Aorta (tissue), 5 donors: ENCODE measurements around the gene SF1. TPM values are rescaled to one million over a fixed set of nuclear protein-coding genes. Genes with fewer than 3 reads are reported as not detected.

Experiments used
- ATAC-seq: fragments of 200-7000 bp; cut with Tn5 transposase; one replicate; pipeline ENCODE4 v1.9.1; 2022; ENCODE audit warnings: moderate library complexity; ENCODE audit not compliant: low FRiP score
- DNase-seq, 2 donors: peaks; one replicate each; pipeline ENCODE4 v3.0.0-alpha.2; 2020
- H3K27ac ChIP-seq, 2 donors: one replicate each; pipeline ENCODE4 v1.5.1; 2013; ENCODE audit warnings: low read length in 2 of 2, mild to moderate bottlenecking in 2 of 2, moderate library complexity in 2 of 2, control low read depth in 1 of 2, inconsistent platforms in 1 of 2, low read depth in 1 of 2
- H3K27me3 ChIP-seq, 2 donors: one replicate each; pipeline ENCODE4 v1.6.1; 2013; ENCODE audit warnings: control low read depth in 1 of 2, low read length in 1 of 2, mild to moderate bottlenecking in 1 of 2, moderate library complexity in 1 of 2; ENCODE audit not compliant: insufficient read depth in 2 of 2, control insufficient read depth in 1 of 2
- H3K36me3 ChIP-seq, 2 donors: one replicate each; pipeline ENCODE4 v1.6.1; 2013; ENCODE audit warnings: control low read depth in 1 of 2, low read length in 1 of 2, mild to moderate bottlenecking in 1 of 2; ENCODE audit not compliant: insufficient read depth in 2 of 2, control insufficient read depth in 1 of 2
- H3K4me1 ChIP-seq, 2 donors: one replicate each; pipeline ENCODE4 v1.6.1; 2013; ENCODE audit warnings: low read length in 2 of 2, control low read depth in 1 of 2, mild to moderate bottlenecking in 1 of 2, moderate library complexity in 1 of 2; ENCODE audit not compliant: insufficient read depth in 2 of 2, control insufficient read depth in 1 of 2
- H3K4me3 ChIP-seq, 2 donors: one replicate each; pipeline ENCODE4 v1.5.1; 2013; ENCODE audit warnings: low read length in 2 of 2, control low read depth in 1 of 2, mild to moderate bottlenecking in 1 of 2
- H3K9me3 ChIP-seq: one replicate; pipeline ENCODE4 v1.6.1; 2013; ENCODE audit warnings: mild to moderate bottlenecking, low read length; ENCODE audit not compliant: control insufficient read depth
- WGBS, 2 donors: extraction: QIAGEN DNeasy Blood & Tissue Kit; methylation state at CpG; one replicate each; pipeline ENCODE4 v1.1.7; 2013; 5-methylcytosine and 5-hydroxymethylcytosine counted together
- intact Hi-C, 2 donors: fragments of 100-400 bp; cut with DNase I; formaldehyde crosslinking; loops; one replicate each; pipeline versions ENCODE4 v1.14.2 to v1.15.0; 2022
- polyA plus RNA-seq, 2 donors: library from polyadenylated mRNA; stranded (reverse); fragments of 200-250 nt; gene quantifications; one replicate each; pipeline ENCODE4 v1.2.3, GENCODE V29; 2013
- total RNA-seq, 2 donors: library from RNA; stranded (reverse); fragmentation: NEBNext Ultra II Directional; extraction: Animal tissue kit (Norgen Biotek cat#: 25700); gene quantifications; one replicate each; pipeline ENCODE4 v1.2.1, GENCODE V29; 2021
- donor health status: healthy with polysubstance abuse.
- donor health status: Bipolar disorder and iron deficiency.
- donor health status: DM: no; HTN: no; CAD: no.
- donor health status: DM: no; HTN: no; CAD: no.
- donor health status: DM: yes; HTN: yes; CAD: no.

The SF1 gene
- total and polyA plus RNA-seq, 4 donors, result 46.6 to 322 (median 202) TPM

DNA sequence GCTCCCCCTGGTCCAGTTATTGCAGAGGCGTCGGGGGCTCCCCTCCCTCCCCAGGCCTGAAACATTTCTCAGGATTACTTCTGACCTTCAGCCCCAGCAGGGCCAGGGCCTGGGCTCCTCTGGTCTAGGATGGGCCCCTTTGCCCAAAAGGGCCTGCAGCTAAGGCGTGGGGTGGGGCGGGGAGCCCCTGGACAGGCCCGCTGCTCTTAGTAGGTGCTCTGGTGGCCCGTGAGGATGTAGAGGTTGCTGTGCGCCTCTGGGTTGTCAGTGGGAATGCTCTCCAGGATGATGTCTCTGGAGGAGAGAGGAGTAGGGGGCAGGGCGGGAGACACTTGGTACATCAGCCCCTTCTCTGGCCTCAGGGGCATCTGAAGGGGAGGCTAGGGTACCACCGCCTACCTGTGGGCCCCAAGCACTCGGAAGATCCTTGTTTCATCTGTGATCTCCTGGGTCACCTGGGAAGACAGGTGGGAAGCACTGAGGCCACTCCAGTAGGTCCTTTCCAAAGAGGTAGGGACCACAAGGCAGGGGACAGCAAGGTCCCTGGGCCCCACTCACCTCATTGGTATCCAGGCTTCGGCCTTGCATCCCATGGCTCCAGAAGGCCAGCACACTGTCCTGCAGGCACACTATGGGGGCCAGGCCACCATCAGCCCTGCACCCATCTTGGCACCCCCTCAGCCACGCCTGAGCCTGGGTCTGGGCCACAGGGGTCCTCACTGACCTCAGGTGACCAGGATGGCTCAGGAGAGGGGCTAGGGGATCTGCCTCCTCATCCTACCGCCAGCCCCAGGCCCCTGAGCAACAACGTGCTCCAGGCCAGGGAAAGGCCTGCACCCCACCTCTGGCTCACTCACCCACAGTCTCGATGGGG is 11.2 kb upstream of the SF1 start:
- ATAC-seq (no peak), DNase-seq (peak in 1 of 2 donors; percentile 67)
- no peaks in the 10 kb centered on the region for H3K9me3 ChIP-seq
- intact Hi-C loops, result no loop called here
- H3K27me3 ChIP-seq, result no peaks in the 10 kb centered on the region
- H3K4me3 ChIP-seq, result no peak overlapping the region
- no peak overlapping the region for H3K27ac ChIP-seq
- H3K36me3 ChIP-seq, result peaks cover 0 to 3% of the 10 kb centered on the region in 2 donors
- 91 to 94% methylated on average over 15 of the region's 15 CpGs for WGBS, 2 donors
- no peaks in the 10 kb centered on the region for H3K4me1 ChIP-seq

DNA sequence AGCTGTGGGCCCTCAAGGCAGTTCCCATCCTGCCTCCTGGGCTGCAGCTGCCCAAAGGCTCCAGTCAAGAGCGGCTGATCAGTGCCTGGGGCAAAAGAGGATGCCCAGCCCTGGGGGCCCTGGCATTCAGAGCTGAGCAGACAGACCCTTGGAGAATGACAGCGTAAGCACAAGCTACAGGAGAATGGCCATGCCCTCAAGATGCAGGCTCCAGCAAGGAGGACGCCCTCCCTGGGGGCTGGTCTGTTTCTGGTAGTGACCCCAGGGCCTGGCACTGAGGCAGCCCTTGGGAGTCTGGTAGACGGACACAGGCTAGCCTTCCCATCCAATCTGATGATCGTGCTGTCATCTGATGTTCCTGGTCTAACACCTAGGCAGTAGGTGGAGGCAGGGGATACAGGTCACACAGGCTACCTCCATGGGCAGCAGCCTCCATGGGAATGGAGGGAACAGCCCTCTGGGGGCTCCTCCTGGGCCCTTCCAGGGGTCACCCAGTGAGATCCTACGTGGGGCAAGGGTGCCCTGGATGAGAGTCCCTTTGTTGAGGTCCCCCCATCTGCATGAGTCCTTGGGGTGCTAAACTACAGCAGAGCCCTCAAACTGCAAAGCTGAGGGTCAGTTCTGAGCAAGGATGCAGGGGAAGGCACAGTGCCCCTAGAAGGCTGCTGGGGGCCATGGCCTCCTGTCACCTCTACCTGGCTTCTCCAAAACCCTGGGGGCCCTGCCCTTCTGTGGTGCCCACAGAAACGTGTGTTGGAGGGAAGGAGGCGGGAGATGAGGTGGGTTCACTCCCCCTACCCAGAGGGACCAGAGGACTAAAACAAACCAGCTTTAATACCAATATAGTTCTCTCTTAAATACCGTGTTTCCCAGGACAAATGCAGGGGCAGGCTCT is 10.2 kb upstream of the SF1 start:
- no peaks in the 10 kb centered on the region for H3K9me3 ChIP-seq
- ATAC-seq (no peak), DNase-seq (peak in 1 of 2 donors; percentile 64)
- no peak overlapping the region for H3K4me3 ChIP-seq
- H3K27ac ChIP-seq, result no peak overlapping the region
- no peaks in the 10 kb centered on the region for H3K4me1 ChIP-seq
- WGBS, 2 donors, result 82 to 84% methylated on average over 9 of the region's 9 CpGs
- intact Hi-C loops, result no loop called here
- H3K36me3 ChIP-seq, result peaks cover 0 to 3% of the 10 kb centered on the region in 2 donors
- H3K27me3 ChIP-seq, result no peaks in the 10 kb centered on the region

DNA sequence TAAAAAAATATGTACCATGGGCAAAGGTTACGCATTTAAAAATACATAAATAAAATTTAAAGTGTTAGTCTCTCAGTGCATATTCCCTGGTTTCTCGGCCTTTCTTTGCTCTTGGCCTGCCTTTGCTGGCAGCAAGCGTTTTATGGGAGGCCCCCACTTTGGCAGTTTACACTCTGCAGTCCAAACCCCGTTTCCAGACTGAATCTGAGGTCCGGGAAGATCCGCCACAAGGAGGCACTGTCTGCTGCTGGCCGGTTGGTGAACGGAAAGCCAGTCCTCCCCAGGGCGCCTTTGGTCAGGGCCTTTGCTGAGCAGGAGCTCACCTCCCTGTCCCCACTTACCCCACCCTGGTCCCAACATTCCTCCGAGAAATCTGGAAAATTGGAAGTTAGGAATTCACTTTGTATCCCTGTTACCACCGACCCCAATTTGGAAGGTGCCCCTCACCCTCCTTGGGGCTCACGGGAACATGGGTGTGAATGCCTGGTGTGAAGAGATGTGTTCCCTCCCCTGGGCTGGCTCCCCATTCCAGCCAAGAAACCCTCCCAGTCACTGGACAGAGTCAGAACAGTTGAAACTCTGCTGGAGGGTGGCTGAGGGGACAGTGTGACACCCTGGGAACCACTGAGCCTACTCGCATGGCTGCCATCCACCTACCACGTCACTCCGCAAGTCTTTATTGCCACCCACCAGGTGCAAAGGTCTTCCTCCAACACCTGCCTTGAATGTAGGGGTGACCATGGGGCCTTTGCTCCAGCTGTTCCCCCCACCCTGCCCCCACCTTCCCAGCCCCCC is 9.4 kb upstream of the SF1 start:
- 50 to 52% methylated on average over 15 of the region's 15 CpGs for WGBS, 2 donors
- intact Hi-C loops, result no loop called here

DNA sequence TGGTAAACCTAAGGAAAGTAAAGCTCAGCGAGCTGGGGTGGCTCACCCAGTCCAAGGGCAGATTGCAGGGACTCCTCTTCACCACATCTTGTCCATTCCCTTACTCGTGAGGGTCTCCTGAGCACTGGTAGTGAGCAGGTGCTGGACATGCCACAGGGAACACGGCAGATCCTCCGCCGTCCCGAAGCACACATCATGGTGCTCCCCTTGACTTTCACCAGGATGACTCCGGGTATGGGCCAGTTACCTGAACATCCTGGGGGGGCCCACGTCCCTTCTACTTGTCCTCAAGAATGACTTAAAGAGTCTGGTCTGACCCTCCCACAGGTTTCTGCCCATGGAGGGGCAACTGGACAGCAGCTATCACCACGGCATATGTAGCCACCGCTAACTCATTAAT is 8.0 kb upstream of the SF1 start:
- intact Hi-C loops, result no loop called here
- Histone ChIP-seq H3K4me1 (no peaks in the 10 kb centered on the region), H3K4me3 (no peak overlapping the region), H3K9me3 (no peaks in the 10 kb centered on the region), H3K36me3 (peaks cover 0 to 3% of the 10 kb centered on the region in 2 donors), H3K27ac (no peak overlapping the region), H3K27me3 (no peaks in the 10 kb centered on the region)
- ATAC-seq (no peak), DNase-seq (peak in 1 of 2 donors; percentile 34)
- WGBS, 2 donors, result 88 to 92% methylated on average over 10 of the region's 10 CpGs

More for the DNA sequence above, 9.4 kb upstream of the SF1 start:
- no peaks in the 10 kb centered on the region for H3K9me3 ChIP-seq
- H3K4me3 ChIP-seq, result no peak overlapping the region
- peak; percentile 53 for ATAC-seq
- no peaks in the 10 kb centered on the region for H3K27me3 ChIP-seq
- H3K4me1 ChIP-seq, result no peaks in the 10 kb centered on the region
- H3K27ac ChIP-seq, result no peak overlapping the region
- DNase-seq, result peak; percentile 70 to 88
- H3K36me3 ChIP-seq, result peaks cover 0 to 3% of the 10 kb centered on the region in 2 donors

DNA sequence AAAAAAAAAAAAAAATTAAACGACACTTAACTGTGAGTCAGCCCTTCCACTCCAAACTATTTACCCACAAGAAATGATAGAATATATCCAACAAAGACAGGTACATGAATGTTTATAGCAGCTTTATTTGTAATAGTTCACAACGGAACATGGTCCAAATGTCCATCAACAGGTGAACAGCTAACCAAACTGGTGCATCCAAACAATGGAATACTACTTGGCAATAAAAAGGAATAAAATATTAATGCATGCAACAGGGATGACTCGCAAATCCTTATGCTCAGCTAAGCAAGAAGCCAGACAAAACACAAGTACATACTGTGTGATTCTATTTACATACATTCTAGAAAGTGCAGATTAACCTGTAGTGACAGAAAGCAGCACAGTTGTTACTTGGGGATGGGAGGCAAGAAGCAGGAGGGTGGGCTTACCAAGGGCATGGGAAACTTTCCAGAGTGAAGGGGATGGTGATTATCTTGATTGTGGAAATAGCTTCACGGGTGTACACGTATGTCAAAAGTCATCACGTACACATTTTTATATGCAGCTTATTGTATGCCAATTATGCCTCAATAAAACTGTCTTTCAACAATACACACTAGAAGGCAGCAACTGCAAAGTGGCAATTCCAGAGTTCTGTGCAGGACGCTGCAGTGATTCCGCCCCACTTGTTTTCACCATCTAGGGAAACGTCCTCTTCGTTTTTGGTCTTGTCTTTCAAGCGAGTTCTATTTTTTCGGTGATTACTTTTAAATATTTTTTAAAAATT is 6.7 kb upstream of the SF1 start:
- DNase-seq (no peak), ATAC-seq (no peak)
- Histone ChIP-seq H3K4me1 (no peaks in the 10 kb centered on the region), H3K27me3 (no peaks in the 10 kb centered on the region), H3K36me3 (no peaks in the 10 kb centered on the region), H3K27ac (no peak overlapping the region), H3K9me3 (no peaks in the 10 kb centered on the region), H3K4me3 (no peak overlapping the region)
- intact Hi-C loops, result no loop called here
- 83 to 85% methylated on average over 12 of the region's 12 CpGs for WGBS, 2 donors

DNA sequence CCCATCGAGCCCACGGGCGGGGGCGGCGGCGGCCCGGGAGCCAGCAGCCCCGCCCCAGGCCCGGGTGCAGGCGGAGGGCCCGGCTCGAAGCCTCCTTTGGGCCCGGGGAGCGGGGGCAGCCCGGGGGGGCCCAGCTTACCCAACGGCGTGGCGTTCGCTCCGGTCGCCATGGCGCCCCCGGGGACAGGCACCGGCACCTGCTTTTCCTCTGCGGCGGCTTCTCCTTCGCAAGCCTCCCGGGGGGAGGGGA is 194 bp downstream of the SF1 start:
- ATAC-seq, result peak; percentile 12

DNA sequence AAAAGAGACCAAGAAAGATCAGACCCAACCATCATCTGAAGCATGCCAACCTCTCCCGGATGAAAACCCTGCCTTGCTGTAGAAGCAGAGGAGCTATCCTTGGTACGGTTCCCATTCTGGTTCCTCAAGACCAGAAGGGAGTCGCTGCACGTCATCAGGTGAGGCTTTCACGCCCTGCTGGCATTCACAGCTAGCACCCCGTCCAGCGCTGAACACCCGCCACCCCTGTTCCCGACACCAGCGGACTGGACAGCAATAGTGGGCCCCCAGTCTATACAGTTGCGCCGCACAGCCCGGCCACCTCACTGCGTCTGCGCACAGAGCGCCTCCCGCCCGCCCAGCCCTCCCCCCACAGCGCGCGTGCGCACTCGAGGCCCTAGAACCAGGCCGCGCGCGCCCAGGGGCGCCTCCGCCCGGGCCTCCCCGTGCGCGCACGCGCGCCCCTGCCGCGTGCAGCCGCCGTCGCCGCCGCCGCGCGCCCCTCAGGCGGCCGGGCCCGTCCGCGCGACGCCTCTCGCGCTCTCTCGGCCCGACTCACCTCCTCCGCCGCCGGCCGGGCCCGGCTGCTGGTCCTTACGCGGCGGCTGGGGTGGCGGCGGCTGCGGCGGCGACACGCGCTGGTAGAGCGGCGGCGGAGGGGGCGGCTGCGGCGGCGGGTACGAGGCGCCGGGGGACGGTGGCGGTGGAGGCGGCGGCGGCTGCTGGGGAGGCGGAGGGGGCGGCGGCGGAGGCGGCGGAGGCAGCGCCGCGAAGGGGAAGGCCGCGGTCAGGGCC is 706 bp downstream of the SF1 start:
- peak; percentile 89 to 94 for DNase-seq

More for the DNA sequence above, 194 bp downstream of the SF1 start:
- DNase-seq, result no peak
- 1 to 4% methylated on average over 5 to 28 of the region's 28 CpGs for WGBS, 2 donors
- Histone ChIP-seq H3K27me3 (no peaks in the 10 kb centered on the region), H3K36me3 (peaks cover 0 to 8% of the 10 kb centered on the region in 2 donors), H3K9me3 (no peaks in the 10 kb centered on the region), H3K4me3 (peak overlapping the region; percentile 99 to 100), H3K4me1 (peaks cover 0 to 7% of the 10 kb centered on the region in 2 donors), H3K27ac (peak overlapping the region; percentile 99)
- intact Hi-C loops, result no loop called here

More for the DNA sequence above, 706 bp downstream of the SF1 start:
- 0 to 1% methylated on average over 30 to 98 of the region's 98 CpGs for WGBS, 2 donors
- ATAC-seq, result peak; percentile 47
- Histone ChIP-seq H3K4me1 (peaks cover 0 to 7% of the 10 kb centered on the region in 2 donors), H3K27ac (peak overlapping the region; percentile 99), H3K27me3 (no peaks in the 10 kb centered on the region), H3K9me3 (no peaks in the 10 kb centered on the region), H3K36me3 (peaks cover 0 to 11% of the 10 kb centered on the region in 2 donors), H3K4me3 (peak overlapping the region; percentile 99 to 100)
- intact Hi-C loops, result loop anchor here in 1 of 2 donors (2.0 kb wide), 1 partner anchor 33 kb away; the partner anchor contains the start of gene RASGRP2
